Fibroblast of skin of right quadriceps (primary cell): ENCODE results near the gene HELZ.
"Not testable (repeated sequence)": the region's sequence is repeated elsewhere in the genome, so short reads cannot be mapped to it uniquely, and the experiment has no call there.

ENCODE experiments used
- DNase-seq: peaks from one replicate; pipeline ENCODE4 v3.0.0-alpha.2; 2013

The HELZ gene

DNA sequence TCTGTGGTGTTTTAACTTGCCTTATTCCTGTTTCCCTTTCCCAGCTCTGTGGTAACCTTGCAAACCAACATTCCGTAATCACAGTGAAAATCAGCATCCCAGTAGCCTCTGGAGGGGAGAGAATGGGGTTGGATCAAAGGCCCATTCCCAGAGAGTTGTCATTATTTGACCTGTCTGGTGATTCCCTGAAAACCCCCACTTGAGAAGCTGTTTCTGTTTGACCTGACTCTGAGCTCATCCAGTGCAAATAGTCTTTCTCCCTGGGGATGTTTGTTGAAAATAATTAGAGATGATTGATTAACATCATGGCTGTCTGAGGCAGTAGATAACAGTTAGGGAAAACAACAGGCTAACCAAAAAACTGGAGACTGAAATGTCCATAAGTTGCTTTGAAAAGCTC lies 197.6 kb downstream of the HELZ start:
- no peak for DNase-seq

DNA sequence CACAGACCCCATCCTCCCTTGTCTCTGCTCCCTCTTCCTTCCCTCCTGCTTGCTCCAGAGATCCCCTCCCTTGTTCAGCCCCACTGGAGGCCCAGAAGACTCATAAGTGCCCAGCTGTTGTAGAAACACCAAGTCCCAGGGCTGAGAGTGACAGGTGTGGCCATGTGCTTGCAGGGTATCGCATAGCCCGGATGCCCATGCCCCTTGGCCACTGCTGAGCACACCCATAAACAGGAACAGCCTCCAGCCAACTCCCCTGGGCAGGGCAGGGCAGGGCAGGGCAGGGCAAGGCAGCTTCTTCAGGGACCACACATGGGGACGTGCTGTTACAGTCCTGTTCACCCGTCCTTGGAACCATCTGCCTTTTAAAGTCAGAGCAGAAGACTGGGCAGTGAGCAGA lies 198.6 kb downstream of the HELZ start:
- DNase-seq, result no peak

DNA sequence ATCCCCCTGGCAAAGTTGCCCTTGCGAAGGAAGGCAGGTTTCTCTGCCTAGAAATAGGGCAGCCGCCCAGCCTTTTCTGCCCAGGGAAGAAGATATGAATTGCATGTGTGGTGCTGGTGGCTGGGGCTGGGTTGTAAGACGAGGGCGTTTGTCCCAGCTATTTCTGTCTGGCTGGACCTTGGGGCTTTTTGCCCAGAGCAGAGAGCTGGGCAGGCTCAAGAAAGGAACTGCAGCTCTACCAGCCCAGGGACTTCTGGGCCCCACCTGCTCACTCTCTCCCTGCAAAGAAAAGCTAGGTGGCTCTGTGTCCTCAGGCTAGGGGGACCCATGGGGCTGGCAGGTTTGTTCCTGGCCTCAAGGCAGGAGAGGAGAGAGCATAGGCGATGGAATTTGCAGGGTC lies 200.1 kb downstream of the HELZ start:
- DNase-seq, result no peak

DNA sequence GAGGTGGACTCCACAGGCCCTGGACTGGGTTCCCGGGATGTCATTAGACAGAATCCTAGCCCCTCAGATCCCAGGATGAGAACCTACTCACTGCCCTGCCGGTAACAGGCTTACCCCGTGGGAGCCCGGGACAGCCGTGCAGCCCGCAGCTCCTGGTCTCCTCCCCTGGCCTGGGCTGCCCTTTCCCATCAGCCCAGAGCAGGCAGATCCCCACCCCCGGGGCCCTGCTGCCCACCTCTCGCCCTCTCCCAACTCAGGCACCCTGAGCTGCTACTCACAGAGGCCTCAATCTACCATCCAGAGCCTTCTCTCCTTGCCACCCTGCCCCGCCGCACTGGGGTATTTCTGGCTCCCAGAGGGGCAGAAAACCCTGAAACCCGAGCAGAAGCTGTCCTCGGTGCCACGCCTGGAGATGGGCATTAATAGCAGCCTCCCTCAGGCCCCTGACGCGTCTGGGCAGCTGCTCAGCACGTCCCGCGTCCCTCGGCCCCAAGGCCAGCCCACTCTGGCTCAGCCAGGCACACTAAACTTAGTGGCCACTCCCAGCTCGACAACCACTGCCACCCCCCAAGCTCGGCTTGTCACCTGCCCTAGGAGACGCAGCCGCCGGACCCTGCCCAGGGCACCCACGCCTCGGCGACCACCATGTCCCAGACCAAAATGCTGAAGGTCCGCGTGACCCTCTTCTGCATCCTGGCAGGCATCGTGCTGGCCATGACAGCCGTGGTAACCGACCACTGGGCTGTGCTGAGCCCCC lies 200.8 kb downstream of the HELZ start, which contains the start of gene CACNG1:
Gene CACNG1 (plus strand): TSS at position 539 of the 757 bp plus-strand sequence. CDS start 107 bp downstream, at position 646.
- no peak for DNase-seq

DNA sequence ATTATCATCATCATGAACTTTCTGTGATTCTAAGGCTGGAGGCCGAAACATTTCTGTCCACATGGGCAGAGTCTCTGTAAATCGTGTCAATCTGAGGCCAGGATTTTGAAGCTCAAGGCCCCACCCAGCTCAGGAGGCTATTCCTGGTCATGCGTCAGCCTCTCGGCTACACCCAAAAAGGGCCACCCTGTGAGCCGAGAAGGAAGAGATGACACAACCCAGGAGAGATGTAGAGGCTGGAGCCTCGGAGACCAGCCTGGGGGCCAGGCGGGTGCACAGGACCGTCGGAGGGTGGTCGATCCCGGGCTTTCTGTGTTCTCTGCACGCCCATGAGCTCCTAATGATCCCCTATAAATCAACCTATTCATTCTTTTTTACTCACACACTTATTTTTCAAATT lies 201.7 kb downstream of the HELZ start:
- DNase-seq, result no peak

DNA sequence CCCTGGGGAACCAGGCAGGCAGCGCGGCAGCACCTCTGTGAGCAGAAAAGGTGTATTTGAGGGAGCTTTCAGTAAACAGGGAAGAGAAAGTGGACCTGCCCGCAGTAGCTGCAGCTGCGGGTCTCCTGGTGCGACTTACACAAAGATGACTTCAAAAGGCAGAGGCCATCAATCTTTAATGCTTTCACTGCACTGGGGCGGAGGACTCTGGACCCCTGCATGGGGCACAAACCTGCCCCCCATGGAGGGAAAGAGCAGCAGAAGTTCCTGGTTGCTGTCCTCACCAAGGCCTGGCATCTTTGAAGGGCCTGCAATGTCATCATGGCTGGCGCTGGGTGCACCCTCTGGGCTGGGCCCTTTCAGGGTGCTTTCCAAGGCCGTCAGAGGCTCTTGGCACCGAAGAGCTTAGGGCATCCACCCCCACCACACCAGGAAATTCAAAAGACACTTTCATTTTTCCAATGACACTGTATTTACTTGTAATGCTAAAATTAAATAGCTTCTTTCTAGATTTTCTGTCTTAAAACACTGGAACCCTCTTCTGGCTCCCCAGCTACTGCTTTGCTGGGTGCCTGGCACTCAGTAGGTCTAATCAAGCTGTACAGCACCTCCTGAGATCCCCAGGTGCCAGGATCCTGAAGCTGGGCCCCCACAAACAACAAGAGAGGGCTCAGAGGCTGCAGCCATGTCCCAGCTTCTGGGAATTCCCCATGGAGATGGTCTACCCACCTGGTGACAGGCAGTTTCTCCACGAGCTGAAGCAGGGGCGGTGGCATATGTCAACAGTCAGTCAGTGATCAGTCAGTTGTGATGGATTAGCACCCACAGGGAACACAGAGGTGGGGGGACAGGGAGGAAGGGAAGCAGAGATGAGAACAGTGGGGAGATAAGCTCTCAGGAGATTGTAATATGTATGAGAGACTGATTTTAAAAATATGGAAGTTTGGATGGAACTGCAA lies 202.8 kb downstream of the HELZ start:
- no peak for DNase-seq

DNA sequence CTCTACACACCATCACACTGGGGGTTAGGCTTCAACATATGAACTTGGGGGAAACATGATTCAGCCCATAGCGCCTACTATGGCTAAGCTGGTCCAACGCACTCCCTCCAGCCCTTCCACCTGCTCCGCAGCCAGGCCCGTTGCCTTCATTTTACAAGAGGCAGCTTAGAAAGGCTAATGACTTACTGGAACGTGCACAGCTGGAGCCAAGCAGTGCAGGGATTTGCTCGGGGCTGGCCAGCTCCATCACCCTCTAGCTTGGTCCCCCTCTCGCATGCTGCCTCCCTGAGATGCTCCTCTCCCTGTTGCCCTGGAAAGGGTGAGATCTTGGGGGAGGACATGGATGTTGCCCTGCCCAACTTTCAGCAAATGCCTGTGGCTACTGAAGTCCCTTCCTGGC lies 203.5 kb downstream of the HELZ start:
- no peak for DNase-seq

DNA sequence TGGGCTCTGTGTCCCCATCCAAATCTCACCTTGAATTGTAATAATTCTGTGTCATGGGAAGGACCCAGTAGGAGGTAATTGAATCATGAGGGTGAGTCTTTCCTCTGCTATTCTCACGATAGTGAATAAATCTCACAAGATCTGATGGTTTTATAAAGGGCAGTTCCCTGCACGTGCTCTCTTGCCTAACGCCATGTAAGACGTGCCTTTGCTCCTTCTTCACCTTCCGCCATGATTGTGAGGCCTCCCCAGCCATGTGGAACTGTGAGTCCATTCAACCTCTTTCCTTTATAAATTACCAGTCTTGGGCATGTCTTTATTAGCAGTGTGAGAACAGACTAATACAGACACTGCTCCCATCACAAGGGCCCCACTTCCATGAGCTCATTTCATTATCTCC lies 203.9 kb downstream of the HELZ start:
- DNase-seq, result not testable (repeated sequence)

DNA sequence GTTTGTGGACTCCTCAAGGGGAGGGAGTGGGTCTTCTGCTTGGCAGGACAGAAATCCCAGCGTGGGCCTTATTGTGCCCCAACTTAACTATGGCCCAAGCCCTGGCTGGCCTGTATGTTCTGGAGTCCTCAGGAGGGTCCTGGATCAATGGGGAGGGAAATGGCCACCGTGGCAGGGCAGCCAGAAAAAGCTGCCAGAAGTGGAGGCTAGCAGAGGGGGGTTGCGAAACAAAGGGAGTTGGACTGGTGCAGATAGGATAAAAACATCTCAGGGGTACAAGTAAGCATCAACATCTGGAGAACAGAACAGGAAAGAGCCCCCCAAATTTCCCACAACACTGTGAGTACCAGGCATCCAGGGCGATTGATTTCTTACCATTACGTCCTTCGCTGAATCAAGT lies 204.3 kb downstream of the HELZ start:
- DNase-seq, result no peak

DNA sequence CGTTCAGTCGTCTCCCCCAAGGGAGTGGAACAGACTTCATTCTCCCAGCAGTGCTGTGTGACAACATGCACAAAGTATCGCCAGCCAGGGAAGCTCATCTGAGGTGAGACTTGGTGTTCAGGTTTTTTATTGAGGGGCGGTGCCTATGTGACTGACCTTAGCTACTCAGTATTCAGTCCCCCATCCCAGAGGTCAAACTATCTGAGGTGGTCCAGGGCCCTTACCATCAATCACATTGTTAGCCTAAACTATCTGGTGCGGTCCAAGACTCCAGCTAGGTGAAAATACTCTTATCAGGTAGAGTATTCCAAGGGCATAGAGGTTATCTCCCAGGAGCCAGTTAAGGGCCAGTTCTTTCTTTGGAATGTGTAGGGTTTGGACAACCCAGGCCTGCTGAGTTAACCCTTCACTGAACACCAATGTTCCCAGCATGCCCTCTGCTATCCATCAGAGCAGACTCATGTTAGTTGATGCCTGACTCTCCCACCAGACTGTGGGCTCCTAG lies 206.1 kb downstream of the HELZ start:
- no peak for DNase-seq

DNA sequence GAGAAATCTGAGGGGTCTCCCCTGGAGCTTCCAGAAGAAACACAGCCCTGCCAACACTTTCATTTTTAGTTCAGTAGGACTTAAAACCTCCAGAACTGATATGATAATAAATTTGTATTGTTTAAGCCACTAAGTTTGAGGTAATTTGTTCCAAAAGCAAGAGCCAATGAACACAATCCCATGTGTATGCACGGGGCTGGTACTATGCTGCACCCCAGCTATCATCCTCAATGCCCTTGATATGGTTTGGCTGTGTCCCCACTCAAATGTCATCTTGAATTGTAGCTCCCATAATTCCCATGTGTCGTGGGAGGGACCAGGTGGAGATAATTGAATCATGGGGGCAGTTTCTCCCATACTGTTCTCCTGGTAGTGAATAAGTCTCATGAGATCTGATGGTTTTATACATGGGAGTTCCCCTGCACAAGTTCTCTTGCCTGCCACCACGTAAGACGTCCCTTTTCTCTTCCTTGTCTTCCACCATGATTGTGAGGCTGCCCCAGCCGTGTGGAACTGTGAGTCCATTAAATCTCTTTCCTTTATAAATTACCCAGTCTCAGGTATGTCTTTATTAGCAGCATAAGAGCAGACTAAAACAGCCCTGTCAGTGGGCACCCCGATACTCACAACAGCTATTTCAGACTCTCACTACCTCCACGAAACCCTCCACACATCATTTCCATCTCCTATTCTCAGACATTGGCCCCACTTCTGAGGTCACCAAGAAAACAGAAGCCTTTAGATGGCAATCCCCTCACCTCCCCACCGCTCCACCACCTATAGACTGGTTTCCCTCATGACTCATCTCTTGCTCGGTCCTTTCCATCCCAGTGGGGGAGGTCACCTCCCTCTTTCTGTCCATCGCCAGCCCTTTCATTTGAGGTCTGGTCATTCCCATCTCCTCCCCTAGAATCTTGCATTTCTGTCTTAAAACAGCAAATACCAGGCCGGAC lies 209.6 kb downstream of the HELZ start:
- DNase-seq, result no peak

DNA sequence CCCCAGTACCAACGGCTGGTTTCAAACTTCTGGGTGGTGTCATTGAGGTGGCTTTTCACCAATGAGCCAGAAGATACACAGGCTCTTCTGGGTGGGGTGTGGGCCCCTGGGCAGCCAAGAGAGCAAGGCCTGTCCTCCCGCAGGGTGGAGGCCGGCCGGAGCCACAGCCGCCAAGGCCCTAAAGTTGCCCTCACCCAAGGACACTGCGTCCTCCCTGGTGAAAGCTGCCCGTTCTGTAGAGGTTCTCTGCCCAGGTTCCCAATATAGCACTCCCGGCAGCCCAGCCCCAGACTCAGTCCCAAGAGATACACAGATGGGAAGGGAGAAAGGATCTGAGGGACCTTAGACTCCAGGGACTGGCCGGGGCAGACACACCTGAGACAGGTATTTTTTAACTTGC lies 211.4 kb downstream of the HELZ start:
- no peak for DNase-seq

DNA sequence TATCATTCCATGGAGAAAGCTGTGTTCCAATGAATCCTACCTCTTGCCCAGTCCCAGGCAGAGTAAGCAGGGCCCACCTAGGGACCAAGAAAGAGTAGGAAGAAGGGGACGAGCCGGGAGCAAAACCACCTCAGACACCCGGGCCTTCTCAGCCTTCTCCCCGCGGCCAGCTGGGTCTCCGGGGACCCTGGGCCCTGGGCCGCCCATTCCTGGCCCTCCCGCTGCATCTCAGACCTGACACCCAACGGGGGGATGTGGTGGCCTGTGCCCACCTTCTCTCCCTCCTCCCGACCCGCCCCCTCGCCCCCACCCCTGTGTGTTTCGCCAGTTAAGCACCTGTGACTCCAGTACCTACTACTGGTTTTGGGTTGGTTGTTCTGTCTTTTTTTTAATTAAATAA lies 212.0 kb downstream of the HELZ start:
- DNase-seq, result no peak

DNA sequence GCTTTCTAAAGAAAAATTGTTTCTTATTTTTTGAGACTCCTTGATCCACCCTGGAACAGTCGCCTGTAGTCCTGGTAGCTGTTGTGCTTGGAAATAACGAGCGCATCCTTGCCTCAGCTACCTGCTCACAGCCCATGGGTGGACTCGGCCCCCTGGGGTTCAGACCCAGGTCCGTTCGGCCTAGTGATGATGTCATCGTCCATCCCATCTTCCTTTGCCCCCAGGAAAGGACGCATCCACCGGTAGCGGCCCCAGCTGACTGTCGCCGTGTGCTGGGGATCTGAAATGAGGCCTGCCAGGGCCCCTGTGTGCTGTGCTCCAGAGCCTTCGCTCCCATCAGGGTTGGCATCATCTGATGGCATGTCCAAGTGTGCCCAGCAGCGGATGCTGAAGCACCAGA lies 212.6 kb downstream of the HELZ start:
- no peak for DNase-seq

DNA sequence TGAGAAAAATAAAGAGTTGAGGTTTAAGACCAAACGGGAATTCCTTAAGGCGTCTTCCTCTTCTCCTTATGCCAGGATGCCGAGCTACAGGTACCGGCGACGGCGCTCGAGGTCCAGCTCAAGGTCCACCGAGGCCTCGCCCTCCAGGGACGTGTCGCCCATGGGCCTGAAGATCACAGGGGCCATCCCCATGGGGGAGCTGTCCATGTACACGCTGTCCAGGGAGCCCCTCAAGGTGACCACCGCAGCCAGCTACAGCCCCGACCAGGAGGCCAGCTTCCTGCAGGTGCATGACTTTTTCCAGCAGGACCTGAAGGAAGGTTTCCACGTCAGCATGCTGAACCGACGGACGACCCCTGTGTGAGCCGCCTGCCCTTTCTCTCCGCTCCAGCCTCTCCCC lies 214.4 kb downstream of the HELZ start:
- no peak for DNase-seq

DNA sequence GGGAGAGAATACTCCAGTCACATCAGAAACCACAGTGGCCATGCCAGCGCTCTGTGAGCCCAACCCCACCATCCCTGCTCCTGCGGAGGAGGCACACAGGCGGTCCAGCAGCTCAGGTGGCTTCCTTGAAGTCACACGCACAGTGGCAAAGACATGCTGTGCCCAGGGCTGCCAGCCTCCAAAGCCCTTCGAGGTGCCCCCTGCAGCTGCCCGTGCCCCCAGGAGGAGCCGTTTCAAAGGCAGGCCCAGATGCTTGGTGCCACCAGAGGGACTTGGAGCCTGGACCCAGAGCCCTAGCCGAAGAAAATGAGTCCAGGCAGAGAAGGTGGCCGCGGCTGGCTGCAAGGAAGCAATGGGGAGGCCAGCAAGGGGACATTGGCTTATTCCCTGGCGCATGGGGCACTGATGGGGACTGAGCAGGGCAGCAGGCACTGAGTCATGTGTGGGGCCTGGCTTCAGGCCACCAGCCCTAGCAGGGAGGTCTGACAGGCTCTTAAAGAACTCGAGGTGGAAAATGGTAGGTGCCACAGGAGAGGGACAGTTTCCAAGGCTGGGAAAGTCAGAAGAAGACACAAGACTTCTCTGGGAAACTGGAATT lies 217.9 kb downstream of the HELZ start:
- peak; percentile 3 for DNase-seq

DNA sequence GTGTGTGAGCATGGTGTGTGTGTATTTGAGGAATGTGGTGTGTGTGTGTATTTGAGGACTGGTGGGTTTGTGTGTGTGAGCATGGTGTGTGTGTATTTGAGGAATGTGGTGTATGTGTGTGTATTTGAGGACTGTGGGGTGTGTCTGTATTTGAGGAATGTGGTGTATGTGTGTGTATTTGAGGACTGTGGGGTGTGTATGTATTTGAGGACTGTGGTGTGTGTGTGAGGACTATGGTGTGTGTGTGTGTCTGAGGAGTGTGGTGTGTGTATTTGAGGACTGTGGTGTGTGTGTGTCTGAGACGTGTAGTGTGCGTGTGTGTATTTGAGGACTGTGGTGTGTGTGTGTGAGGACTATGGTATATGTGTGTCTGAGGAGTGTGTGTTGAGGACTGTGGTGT lies 218.7 kb downstream of the HELZ start:
- peak; percentile 5 for DNase-seq

DNA sequence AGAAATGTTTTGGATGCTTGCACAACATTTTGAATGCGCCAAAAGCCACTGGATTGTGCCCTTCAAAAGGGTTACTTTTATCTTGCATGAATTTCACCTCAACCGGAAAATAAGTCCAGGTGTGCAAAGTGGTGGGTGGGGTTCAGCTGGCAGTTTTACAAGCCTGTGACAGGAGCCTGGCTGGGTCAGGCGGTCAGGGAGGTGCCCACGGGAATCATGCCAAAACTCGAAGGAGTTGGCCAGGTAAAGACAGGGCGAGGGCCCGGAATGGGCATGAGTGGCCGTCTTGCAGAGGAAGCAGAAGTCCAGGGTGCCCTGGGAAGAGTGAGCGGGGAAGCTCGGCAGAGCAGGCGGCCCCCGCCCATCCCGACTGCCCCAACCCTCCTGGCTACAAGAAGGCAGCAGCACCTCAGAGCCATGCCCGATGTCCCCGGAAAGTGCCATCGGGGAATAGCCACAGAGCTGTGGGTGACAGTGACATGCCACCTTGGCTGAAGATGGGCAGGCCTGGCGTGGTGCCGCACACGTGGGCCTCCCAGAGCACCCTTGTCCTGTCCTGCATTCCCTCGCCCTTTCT lies 219.7 kb downstream of the HELZ start:
- no peak for DNase-seq

DNA sequence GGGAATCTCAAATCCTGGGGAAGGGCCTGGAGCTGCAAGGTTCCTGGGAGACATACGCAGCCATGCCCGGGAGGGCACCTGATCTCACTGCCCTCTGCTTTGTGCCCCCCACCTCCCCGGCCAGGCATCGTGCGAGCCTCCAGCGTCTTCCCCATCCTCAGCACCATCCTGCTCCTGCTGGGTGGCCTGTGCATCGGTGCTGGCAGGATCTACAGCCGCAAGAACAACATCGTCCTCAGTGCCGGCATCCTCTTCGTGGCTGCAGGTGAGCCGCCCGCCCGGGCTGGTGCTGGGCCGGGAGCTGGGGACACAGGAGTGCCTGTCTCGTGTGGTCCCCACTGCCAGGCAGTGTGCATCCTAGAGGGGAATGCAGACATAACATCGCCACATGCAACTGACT lies 220.3 kb downstream of the HELZ start:
- no peak for DNase-seq

DNA sequence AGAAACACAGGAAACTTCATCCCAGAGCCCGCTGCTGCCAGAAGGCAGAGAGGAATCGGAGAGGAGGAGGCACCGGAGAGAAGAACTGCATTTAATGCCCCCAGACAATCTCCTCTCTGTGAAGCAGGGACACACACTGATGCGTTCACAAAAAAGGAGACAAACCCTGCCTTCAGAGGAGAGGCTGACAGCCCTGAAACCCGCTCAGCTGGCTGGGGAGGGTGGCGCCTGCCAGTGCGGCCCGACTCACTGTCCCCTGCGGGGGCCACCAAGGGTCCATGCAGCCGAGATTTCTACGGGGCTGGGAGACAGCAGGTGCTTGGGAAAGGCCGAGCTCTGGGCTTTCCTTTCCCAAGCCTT lies 222.6 kb downstream of the HELZ start:
- DNase-seq, result no peak

DNA sequence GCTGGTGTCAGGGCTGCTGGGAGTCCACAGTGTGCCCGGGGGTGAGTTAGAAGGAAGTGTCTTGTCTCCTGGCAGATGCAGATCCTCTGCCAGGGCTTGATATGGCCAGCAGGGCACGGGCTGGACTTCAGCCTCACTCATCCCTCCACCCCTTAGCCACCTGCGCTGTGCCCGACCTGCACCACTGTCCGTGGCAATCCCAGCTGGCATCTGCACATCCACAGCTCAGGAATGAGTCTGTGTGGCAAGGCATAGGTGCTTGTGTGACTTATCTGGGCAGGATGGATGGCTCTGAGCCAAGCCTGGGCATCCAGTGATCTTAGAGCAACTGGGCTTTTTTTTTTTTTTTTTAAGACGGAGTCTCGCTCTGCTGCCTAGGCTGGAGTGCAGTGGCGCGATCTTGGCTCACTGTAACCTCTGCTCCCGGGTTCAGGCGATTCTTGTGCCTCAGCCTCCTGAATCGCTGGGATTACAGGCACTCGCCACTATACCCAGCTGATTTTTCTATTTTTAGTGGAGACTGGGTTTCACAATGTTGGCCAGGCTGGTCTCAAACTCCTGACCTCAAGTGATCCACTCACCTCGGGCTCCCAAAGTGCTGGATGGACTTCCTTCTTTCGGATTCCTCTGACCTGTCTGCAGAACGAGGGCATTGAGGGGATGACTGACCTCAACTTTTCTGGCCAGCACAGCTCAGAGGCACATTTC lies 223.1 kb downstream of the HELZ start:
- no peak for DNase-seq
